Upper lobe of left lung (tissue), 4 donors: Measurements from ENCODE around the gene CACNA1S.

Experiments
- POLR2A ChIP-seq, 4 donors: fragments of 450-650 bp; IDR thresholded peaks; one replicate each; pipeline ENCODE4 v1.5.1; 2016 to 2017; ENCODE audit warnings: antibody characterized with exemption in 4 of 4, mild to moderate bottlenecking in 2 of 4
- TF ChIP-seq, protein P1 (sequence below), 6 experiments: fragments of 450-650 bp in 4 of 6; fragments of 200-600 bp in 2 of 6; sonication (generic) in 2 of 6; IDR thresholded peaks; one replicate each; pipeline ENCODE4 v1.5.1; 2016 to 2019; ENCODE audit warnings: antibody characterized with exemption in 6 of 6

DNA sequence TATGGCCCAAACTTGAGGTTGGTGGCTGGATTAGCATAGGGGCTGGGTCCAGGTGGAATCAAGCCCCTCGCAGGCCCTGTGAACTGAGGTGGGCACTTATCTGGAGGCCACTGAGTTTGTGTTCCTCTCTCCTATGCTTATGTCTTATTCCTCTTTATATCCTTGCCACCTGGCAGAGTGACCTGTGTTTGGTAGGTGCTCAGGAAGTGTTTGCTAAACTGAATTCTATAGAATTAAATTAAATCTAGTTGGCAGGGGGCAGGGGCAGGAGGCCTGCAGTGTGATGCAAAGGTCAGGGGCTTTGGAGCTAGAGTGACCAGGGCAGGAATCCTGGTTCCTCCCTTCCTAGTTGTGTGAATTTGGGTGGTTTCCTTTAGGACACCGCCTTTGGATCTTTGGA, 43.1 kb upstream of the CACNA1S start:
- TF ChIP-seq, protein P1, sequence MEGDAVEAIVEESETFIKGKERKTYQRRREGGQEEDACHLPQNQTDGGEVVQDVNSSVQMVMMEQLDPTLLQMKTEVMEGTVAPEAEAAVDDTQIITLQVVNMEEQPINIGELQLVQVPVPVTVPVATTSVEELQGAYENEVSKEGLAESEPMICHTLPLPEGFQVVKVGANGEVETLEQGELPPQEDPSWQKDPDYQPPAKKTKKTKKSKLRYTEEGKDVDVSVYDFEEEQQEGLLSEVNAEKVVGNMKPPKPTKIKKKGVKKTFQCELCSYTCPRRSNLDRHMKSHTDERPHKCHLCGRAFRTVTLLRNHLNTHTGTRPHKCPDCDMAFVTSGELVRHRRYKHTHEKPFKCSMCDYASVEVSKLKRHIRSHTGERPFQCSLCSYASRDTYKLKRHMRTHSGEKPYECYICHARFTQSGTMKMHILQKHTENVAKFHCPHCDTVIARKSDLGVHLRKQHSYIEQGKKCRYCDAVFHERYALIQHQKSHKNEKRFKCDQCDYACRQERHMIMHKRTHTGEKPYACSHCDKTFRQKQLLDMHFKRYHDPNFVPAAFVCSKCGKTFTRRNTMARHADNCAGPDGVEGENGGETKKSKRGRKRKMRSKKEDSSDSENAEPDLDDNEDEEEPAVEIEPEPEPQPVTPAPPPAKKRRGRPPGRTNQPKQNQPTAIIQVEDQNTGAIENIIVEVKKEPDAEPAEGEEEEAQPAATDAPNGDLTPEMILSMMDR (IDR thresholded peaks at IDR 0.05), result no peak
- no peak for TF ChIP-seq POLR2A (IDR thresholded peaks at IDR 0.05)
